ENCODE data around the gene DLAT. TPM values are rescaled to one million over a fixed set of nuclear protein-coding genes. Genes with fewer than 3 reads are reported as not detected.
"Not testable (repeated sequence)": the region's sequence is repeated elsewhere in the genome, so short reads cannot be mapped to it uniquely, and the experiment has no call there.

The DLAT gene
- total RNA-seq, 2 experiments from 2014 or later = 34.2 to 36.8 TPM

- H3K36me3 Mint-ChIP-seq (ENCODE audit: low read depth) = peaks cover 30% of the 10 kb centered on the region
- no peak for DNase-seq
- H3K4me3 Mint-ChIP-seq = no peak overlapping the region
Observed at GRCh38 chr11:112058103-112058502, 32.9 kb downstream of the DLAT start.

GRCh38 chr11:112062923-112063322, 37.7 kb downstream of the DLAT start:
- H3K4me3 Mint-ChIP-seq = no peak overlapping the region
- no peaks in the 10 kb centered on the region for H3K4me1 Mint-ChIP-seq (ENCODE audit: low read depth)
- H3K36me3 Mint-ChIP-seq (ENCODE audit: low read depth) = peaks cover 14% of the 10 kb centered on the region
- CTCF ChIA-PET = no interaction called here
- H3K27ac Mint-ChIP-seq = no peak overlapping the region
- no peaks in the 10 kb centered on the region for H3K27me3 Mint-ChIP-seq (ENCODE audit: low read depth)
- intact Hi-C loops (cut with micrococcal nuclease) = no loop called here
- DNase-seq = no peak
- no peaks in the 10 kb centered on the region for H3K9me3 Mint-ChIP-seq

More at GRCh38 chr11:112058103-112058502, 32.9 kb downstream of the DLAT start:
- Mint-ChIP-seq H3K27me3 (ENCODE audit: low read depth) (no peaks in the 10 kb centered on the region), H3K4me1 (ENCODE audit: low read depth) (peaks cover 15% of the 10 kb centered on the region), H3K27ac (no peak overlapping the region), H3K9me3 (no peaks in the 10 kb centered on the region)
- CTCF ChIA-PET = interaction anchor here (1.1 kb wide), 1 partner anchor 116 kb away, joined by 3 read pairs; no protein-coding TSS in a partner anchor
- intact Hi-C loops (cut with micrococcal nuclease) = no loop called here

- intact Hi-C loops (cut with micrococcal nuclease) = loop anchor here (1.0 kb wide), 5 partner anchors 12 to 1240 kb away; partner anchors contain the start of genes CFAP68, DLAT, FDXACB1 and SDHD
- Mint-ChIP-seq H3K27ac (peak within 1 kb of the TSS; percentile 97), H3K4me3 (peak within 1 kb of the TSS; percentile 97), H3K36me3 (ENCODE audit: low read depth) (peaks cover 18% of the 10 kb centered on the region), H3K9me3 (no peaks in the 10 kb centered on the region), H3K27me3 (ENCODE audit: low read depth) (peaks cover 6% of the 10 kb centered on the region), H3K4me1 (ENCODE audit: low read depth) (peaks cover 28% of the 10 kb centered on the region)
- DNase-seq = peak; percentile 86
- CTCF ChIA-PET = interaction anchor here (0.9 to 1.5 kb wide), 2 partner anchors 13 to 146 kb away, joined by 4 read pairs; partner anchors contain the start of genes SDHD and TIMM8B
Observed at GRCh38 chr11:112073941-112074811, 49.0 kb downstream of the DLAT start, which contains the start of the genes NKAPD1 and PIH1D2. Gene NKAPD1 (plus strand): TSS chr11:112074299. CDS start chr11:112075575, 1,276 bp downstream. Gene PIH1D2 (minus strand): TSS chr11:112074017. CDS start chr11:112073174, 843 bp downstream.

GRCh38 chr11:112082729-112083128, 57.5 kb downstream of the DLAT start:
- H3K36me3 Mint-ChIP-seq (ENCODE audit: low read depth) = peaks cover 51% of the 10 kb centered on the region
- H3K9me3 Mint-ChIP-seq = no peaks in the 10 kb centered on the region
- no peaks in the 10 kb centered on the region for H3K27me3 Mint-ChIP-seq (ENCODE audit: low read depth)
- intact Hi-C loops (cut with micrococcal nuclease) = loop anchor here (2.0 to 10.0 kb wide), 3 partner anchors 26 to 1692 kb away; partner anchors contain the start of genes CLDN25, SIK2 and ZW10
- DNase-seq = peak; percentile 34
- no peak overlapping the region for H3K4me3 Mint-ChIP-seq
- H3K4me1 Mint-ChIP-seq (ENCODE audit: low read depth) = peaks cover 47% of the 10 kb centered on the region
- CTCF ChIA-PET = interaction anchor here (0.6 to 1.6 kb wide), 2 partner anchors 151 to 197 kb away, joined by 5 to 7 read pairs; no protein-coding TSS in a partner anchor
- peak overlapping the region; percentile 68 for H3K27ac Mint-ChIP-seq

GRCh38 chr11:112085822-112086421, 60.7 kb downstream of the DLAT start:
- H3K4me3 Mint-ChIP-seq = peak overlapping the region; percentile 97
- no peaks in the 10 kb centered on the region for H3K9me3 Mint-ChIP-seq
- CTCF ChIA-PET = interaction anchor here (0.7 to 1.3 kb wide), 2 partner anchors 11 to 29 kb away, joined by 3 to 4 read pairs; partner anchors contain the start of genes NKAPD1 and PIH1D2
- intact Hi-C loops (cut with micrococcal nuclease) = loop anchor here (1.0 to 10.0 kb wide), 11 partner anchors 12 to 1689 kb away; partner anchors contain the start of genes ALG9, CFAP68, CLDN25 and DLAT
- peaks cover 69% of the 10 kb centered on the region for H3K4me1 Mint-ChIP-seq (ENCODE audit: low read depth)
- H3K27me3 Mint-ChIP-seq (ENCODE audit: low read depth) = no peaks in the 10 kb centered on the region
- H3K36me3 Mint-ChIP-seq (ENCODE audit: low read depth) = peaks cover 58% of the 10 kb centered on the region
- peak overlapping the region; percentile 93 for H3K27ac Mint-ChIP-seq
- DNase-seq = peak; percentile 66

- H3K27me3 Mint-ChIP-seq (ENCODE audit: low read depth) = no peaks in the 10 kb centered on the region
- peak within 1 kb of the TSS; percentile 97 for H3K4me3 Mint-ChIP-seq
- peaks cover 67% of the 10 kb centered on the region for H3K4me1 Mint-ChIP-seq (ENCODE audit: low read depth)
- no peaks in the 10 kb centered on the region for H3K9me3 Mint-ChIP-seq
- peaks cover 63% of the 10 kb centered on the region for H3K36me3 Mint-ChIP-seq (ENCODE audit: low read depth)
- intact Hi-C loops (cut with micrococcal nuclease) = loop anchor here (1.0 to 10.0 kb wide), 11 partner anchors 12 to 1688 kb away; partner anchors contain the start of genes ALG9, CFAP68, CLDN25 and DLAT
- CTCF ChIA-PET = interaction anchor here (0.9 to 2.8 kb wide), 5 partner anchors 12 to 155 kb away, joined by 3 to 13 read pairs (median 3); partner anchors contain the start of genes NKAPD1 and PIH1D2
- peak within 1 kb of the TSS; percentile 93 for H3K27ac Mint-ChIP-seq
- peak; percentile 98 for DNase-seq
Observed at GRCh38 chr11:112086422-112087191, 61.4 kb downstream of the DLAT start, which contains the start of the genes SDHD and TIMM8B. Gene SDHD (plus strand): TSS chr11:112086873. CDS start chr11:112086908, 35 bp downstream. Gene TIMM8B (minus strand): TSS chr11:112086756. CDS start chr11:112086723, 33 bp downstream.

- peaks cover 64% of the 10 kb centered on the region for H3K4me1 Mint-ChIP-seq (ENCODE audit: low read depth)
- DNase-seq = no peak
- no peaks in the 10 kb centered on the region for H3K27me3 Mint-ChIP-seq (ENCODE audit: low read depth)
- peak overlapping the region; percentile 93 for H3K27ac Mint-ChIP-seq
- H3K36me3 Mint-ChIP-seq (ENCODE audit: low read depth) = peaks cover 61% of the 10 kb centered on the region
- H3K4me3 Mint-ChIP-seq = peak overlapping the region; percentile 97
- CTCF ChIA-PET = interaction anchor here (0.9 to 2.8 kb wide), 5 partner anchors 13 to 156 kb away, joined by 3 to 13 read pairs (median 3); partner anchors contain the start of genes NKAPD1 and PIH1D2
- no peaks in the 10 kb centered on the region for H3K9me3 Mint-ChIP-seq
- intact Hi-C loops (cut with micrococcal nuclease) = loop anchor here (2.0 to 10.0 kb wide), 4 partner anchors 38 to 1688 kb away; partner anchors contain the start of genes CLDN25, PPP2R1B, SIK2 and ZW10
Observed at GRCh38 chr11:112087212-112087611, 62.0 kb downstream of the DLAT start.

GRCh38 chr11:112095302-112095701, 70.1 kb downstream of the DLAT start:
- H3K4me3 Mint-ChIP-seq; intact Hi-C loops (cut with micrococcal nuclease); H3K4me1 Mint-ChIP-seq (ENCODE audit: low read depth); H3K9me3 Mint-ChIP-seq; H3K27me3 Mint-ChIP-seq (ENCODE audit: low read depth); H3K27ac Mint-ChIP-seq; DNase-seq: not testable (repeated sequence)
- CTCF ChIA-PET = interaction anchor here (0.6 kb wide), 1 partner anchor 1811 kb away, joined by 4 read pairs; no protein-coding TSS in a partner anchor
- H3K36me3 Mint-ChIP-seq (ENCODE audit: low read depth) = peaks cover 23% of the 10 kb centered on the region

GRCh38 chr11:112096194-112096593, 71.0 kb downstream of the DLAT start:
- DNase-seq = no peak
- Mint-ChIP-seq H3K27ac (no peak overlapping the region), H3K4me3 (no peak overlapping the region), H3K4me1 (ENCODE audit: low read depth) (no peaks in the 10 kb centered on the region), H3K27me3 (ENCODE audit: low read depth) (no peaks in the 10 kb centered on the region), H3K36me3 (ENCODE audit: low read depth) (peaks cover 18% of the 10 kb centered on the region), H3K9me3 (no peaks in the 10 kb centered on the region)
- intact Hi-C loops (cut with micrococcal nuclease) = no loop called here
- CTCF ChIA-PET = interaction anchor here (0.8 kb wide), 1 partner anchor 24 kb away, joined by 3 read pairs; no protein-coding TSS in a partner anchor

- no peak for DNase-seq
- CTCF ChIA-PET = interaction anchor here (1.7 kb wide), 1 partner anchor 15 kb away, joined by 9 read pairs; no protein-coding TSS in a partner anchor
- peaks cover 11% of the 10 kb centered on the region for H3K36me3 Mint-ChIP-seq (ENCODE audit: low read depth)
Observed at GRCh38 chr11:112097734-112098528, 72.7 kb downstream of the DLAT start.

More at GRCh38 chr11:112097734-112098528, 72.7 kb downstream of the DLAT start:
- Mint-ChIP-seq H3K9me3 (no peaks in the 10 kb centered on the region), H3K27me3 (ENCODE audit: low read depth) (no peaks in the 10 kb centered on the region), H3K4me1 (ENCODE audit: low read depth) (no peaks in the 10 kb centered on the region), H3K4me3 (no peak overlapping the region), H3K27ac (no peak overlapping the region)
- intact Hi-C loops (cut with micrococcal nuclease) = no loop called here
